ENCODE results near the gene PITPNM3. TPM values are rescaled to one million over a fixed set of nuclear protein-coding genes. Genes with fewer than 3 reads are reported as not detected.
A peak's percentile ranks its signal among the peaks of the same experiment; 100 is the strongest.

The PITPNM3 gene
- total RNA-seq, 1 experiment from 2014 or later = 1.4 TPM

GRCh38 chr17:6523330-6523729 is 33.0 kb downstream of the PITPNM3 start:
- Histone ChIP-seq H3K27me3 (no peaks in the 10 kb centered on the region), H3K9me3 (no peaks in the 10 kb centered on the region), H3K36me3 (no peaks in the 10 kb centered on the region), H3K4me3 (no peak overlapping the region)
- DNase-seq = peak; percentile 10

DNA sequence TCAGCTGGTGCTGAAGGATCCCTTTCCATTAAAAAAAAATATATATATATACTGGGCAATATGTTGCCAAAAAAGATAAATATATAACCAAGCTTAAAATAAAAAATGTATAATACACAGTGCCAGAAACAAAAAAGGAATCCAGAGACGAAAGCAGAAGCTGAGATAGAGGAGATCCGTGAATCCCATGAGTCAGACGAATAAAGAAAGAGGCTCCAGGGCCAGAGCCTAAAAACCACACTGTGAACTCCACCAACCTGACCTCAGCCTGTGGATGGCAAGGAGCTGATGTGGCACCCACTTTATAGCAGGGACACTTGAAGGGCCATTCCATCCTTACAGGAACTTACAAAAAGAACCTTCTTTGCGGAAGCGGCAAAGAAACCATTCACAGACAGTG is 34.8 kb downstream of the PITPNM3 start:
- H3K36me3 ChIP-seq = no peaks in the 10 kb centered on the region
- no peak overlapping the region for H3K4me3 ChIP-seq
- no peak for DNase-seq
- H3K9me3 ChIP-seq = no peaks in the 10 kb centered on the region
- no peaks in the 10 kb centered on the region for H3K27me3 ChIP-seq

DNA sequence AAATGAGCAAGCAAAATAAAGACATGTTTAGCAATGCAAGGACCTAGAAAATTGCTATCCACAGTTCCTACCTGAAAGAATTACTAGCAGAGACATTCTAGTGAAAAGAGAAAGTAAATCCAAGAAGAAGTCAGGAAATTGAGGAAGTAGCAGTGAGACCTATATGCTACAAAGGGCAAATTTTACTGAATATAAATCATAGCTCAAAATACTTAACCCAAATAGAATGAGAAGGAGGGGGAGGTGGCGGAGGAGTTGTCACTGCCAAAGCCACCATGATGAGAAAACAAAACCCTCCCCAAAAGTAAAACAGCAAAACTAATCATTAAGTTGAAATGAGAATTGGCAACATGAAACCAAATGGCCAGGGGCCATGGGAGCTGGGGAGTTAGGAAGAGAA is 39.3 kb downstream of the PITPNM3 start:
- no peak for DNase-seq
- Histone ChIP-seq H3K9me3 (no peaks in the 10 kb centered on the region), H3K4me3 (no peak overlapping the region), H3K36me3 (no peaks in the 10 kb centered on the region), H3K27me3 (no peaks in the 10 kb centered on the region)

DNA sequence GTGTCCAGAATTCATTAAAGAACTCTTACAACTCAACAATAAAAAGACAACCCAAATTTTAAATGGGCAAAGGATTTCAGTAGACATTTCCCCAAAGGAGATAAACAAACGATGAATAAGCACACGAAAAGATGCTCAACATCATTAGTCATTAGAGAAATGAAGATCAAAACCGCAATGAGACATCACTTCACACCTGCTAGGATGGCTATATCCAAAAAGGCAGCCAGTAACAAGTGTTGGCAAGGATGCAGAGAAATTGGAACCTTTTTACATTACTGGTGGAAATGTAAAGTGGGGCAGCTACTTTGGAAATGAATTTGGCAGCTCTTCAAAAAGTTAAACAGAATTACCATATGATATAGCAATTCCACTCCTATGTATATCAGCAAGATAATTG is 42.0 kb downstream of the PITPNM3 start:
- no peaks in the 10 kb centered on the region for H3K36me3 ChIP-seq
- no peak overlapping the region for H3K4me3 ChIP-seq
- no peaks in the 10 kb centered on the region for H3K27me3 ChIP-seq
- H3K9me3 ChIP-seq = no peaks in the 10 kb centered on the region
- DNase-seq = no peak

- Histone ChIP-seq H3K4me3 (no peak overlapping the region), H3K36me3 (no peaks in the 10 kb centered on the region), H3K27me3 (no peaks in the 10 kb centered on the region), H3K9me3 (no peaks in the 10 kb centered on the region)
- DNase-seq = no peak
These were observed 43.8 kb downstream of the PITPNM3 start for GRCh38 chr17:6512552-6512951.

GRCh38 chr17:6510321-6510977 is 45.9 kb downstream of the PITPNM3 start:
- Histone ChIP-seq H3K9me3 (no peaks in the 10 kb centered on the region), H3K4me3 (no peak overlapping the region), H3K27me3 (no peaks in the 10 kb centered on the region), H3K36me3 (no peaks in the 10 kb centered on the region)
- DNase-seq = no peak

- Histone ChIP-seq H3K4me3 (no peak overlapping the region), H3K36me3 (no peaks in the 10 kb centered on the region), H3K9me3 (no peaks in the 10 kb centered on the region), H3K27me3 (no peaks in the 10 kb centered on the region)
- no peak for DNase-seq
These were observed 46.4 kb downstream of the PITPNM3 start for GRCh38 chr17:6509921-6510320.

- Histone ChIP-seq H3K36me3 (no peaks in the 10 kb centered on the region), H3K4me3 (no peak overlapping the region), H3K9me3 (no peaks in the 10 kb centered on the region), H3K27me3 (no peaks in the 10 kb centered on the region)
- DNase-seq = peak; percentile 35
These were observed 47.2 kb downstream of the PITPNM3 start for GRCh38 chr17:6509031-6509771.

GRCh38 chr17:6508519-6509030 is 47.8 kb downstream of the PITPNM3 start:
- DNase-seq = peak; percentile 38
- no peaks in the 10 kb centered on the region for H3K9me3 ChIP-seq
- no peaks in the 10 kb centered on the region for H3K27me3 ChIP-seq
- H3K4me3 ChIP-seq = no peak overlapping the region
- H3K36me3 ChIP-seq = no peaks in the 10 kb centered on the region

DNA sequence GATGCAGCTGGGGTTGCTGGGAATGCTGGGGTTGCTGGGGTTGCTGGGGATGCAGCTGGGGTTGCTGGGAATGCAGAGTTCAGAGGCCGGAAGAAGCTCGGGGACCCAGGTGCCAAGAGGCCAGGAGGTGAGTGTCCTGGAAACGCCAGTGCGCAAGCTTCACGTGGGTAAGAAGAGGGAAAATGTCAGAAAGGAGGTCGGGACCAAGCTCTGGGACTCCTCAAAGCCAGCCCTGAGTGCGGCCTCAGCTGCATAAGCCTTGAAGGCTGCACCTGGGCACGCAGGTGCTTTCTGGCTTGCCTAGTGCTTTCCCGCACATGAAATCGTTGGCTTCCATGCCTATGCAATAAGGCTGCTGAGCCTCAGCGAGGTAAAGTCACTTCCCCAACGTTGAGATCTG is 48.3 kb downstream of the PITPNM3 start:
- Histone ChIP-seq H3K27me3 (no peaks in the 10 kb centered on the region), H3K36me3 (no peaks in the 10 kb centered on the region), H3K9me3 (no peaks in the 10 kb centered on the region), H3K4me3 (no peak overlapping the region)
- DNase-seq = no peak

DNA sequence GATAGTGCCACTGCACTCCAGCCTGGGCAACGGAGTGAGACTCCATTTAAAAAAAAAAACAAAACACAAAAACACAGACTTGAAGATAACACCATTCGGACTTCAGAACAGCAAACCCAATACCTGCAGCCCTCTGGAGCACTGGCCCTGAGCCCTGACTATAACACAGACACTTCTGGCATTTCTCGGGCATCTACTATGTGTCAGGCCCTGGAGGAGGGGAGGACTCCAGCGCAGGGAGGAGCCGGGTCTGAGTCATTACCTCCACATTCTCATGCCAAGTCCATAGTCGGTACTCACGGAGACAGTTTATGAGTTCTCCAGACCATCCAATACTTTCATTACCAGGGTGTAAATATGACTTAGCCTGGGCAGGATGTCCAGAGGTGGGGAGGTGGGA is 48.8 kb downstream of the PITPNM3 start:
- peak; percentile 88 for DNase-seq
- Histone ChIP-seq H3K9me3 (no peaks in the 10 kb centered on the region), H3K36me3 (no peaks in the 10 kb centered on the region), H3K27me3 (no peaks in the 10 kb centered on the region), H3K4me3 (no peak overlapping the region)

- Histone ChIP-seq H3K4me3 (no peak overlapping the region), H3K36me3 (no peaks in the 10 kb centered on the region), H3K9me3 (no peaks in the 10 kb centered on the region), H3K27me3 (no peaks in the 10 kb centered on the region)
- peak; percentile 94 for DNase-seq
These were observed 49.6 kb downstream of the PITPNM3 start for GRCh38 chr17:6506679-6507231.

GRCh38 chr17:6505425-6506142 is 50.8 kb downstream of the PITPNM3 start:
- Histone ChIP-seq H3K36me3 (no peaks in the 10 kb centered on the region), H3K27me3 (no peaks in the 10 kb centered on the region), H3K9me3 (no peaks in the 10 kb centered on the region), H3K4me3 (no peak overlapping the region)
- peak; percentile 50 for DNase-seq

DNA sequence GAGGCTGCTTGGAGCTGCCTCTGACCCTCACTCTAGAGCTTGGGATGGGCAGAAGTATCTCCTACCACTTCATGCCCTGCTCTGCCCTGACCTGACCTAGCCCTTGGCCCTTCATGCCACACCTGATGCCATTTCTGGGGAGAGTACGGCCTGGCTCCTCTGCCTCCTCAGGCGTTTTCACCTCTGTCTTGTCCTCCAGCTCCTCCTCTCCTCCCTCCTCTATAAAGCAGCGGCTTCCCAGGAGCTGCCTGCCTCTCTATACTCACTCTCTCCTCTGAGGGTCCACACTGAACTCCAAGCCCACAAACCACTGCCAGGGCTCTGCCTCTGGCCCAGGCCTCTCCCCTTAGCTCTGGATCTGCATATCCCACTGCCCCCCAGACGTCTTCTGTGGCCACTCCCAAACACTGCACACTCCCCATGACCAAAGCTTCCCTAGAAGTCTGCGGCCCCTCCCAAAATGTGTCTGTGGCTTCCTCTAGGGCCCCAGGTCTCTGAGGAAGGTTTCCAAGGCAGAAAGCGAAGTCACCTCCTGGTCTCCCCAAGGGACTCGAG is 52.6 kb downstream of the PITPNM3 start:
- Histone ChIP-seq H3K9me3 (no peaks in the 10 kb centered on the region), H3K36me3 (no peaks in the 10 kb centered on the region), H3K27me3 (no peaks in the 10 kb centered on the region), H3K4me3 (no peak overlapping the region)
- DNase-seq = no peak

- no peaks in the 10 kb centered on the region for H3K9me3 ChIP-seq
- no peak for DNase-seq
- no peaks in the 10 kb centered on the region for H3K36me3 ChIP-seq
- H3K27me3 ChIP-seq = no peaks in the 10 kb centered on the region
- no peak overlapping the region for H3K4me3 ChIP-seq
These were observed 53.4 kb downstream of the PITPNM3 start for GRCh38 chr17:6502871-6503509.

DNA sequence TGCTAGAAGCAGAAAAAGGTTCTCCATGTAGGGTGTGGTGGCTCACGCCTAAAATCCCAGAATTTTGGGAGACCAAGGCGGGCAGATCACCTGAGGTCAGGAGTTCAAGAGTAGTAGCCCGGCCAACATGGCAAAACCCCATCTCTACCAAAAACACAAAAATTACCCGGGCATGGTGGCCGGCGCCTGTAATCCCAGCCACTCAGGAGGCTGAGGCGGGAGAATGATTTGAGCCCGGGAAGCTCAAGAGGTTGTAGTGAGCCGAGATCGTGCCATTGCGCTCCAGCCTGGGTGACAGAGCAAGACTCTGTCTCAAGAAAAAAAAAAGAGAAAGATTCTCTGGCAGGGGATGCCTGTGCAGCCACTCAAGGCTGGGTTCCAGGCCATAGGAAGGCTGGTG is 54.2 kb downstream of the PITPNM3 start:
- no peak for DNase-seq
- Histone ChIP-seq H3K4me3 (no peak overlapping the region), H3K27me3 (no peaks in the 10 kb centered on the region), H3K36me3 (no peaks in the 10 kb centered on the region), H3K9me3 (no peaks in the 10 kb centered on the region)

Measured in MG63 (cell line).